Upper lobe of left lung (tissue), 4 donors: Measurements from ENCODE around the gene CYBA.

Experiments used
- CTCF ChIP-seq, 6 experiments: fragments of 450-650 bp in 4 of 6; fragments of 200-600 bp in 2 of 6; sonication (generic) in 2 of 6; IDR thresholded peaks; one replicate each; pipeline ENCODE4 v1.5.1; 2016 to 2019; ENCODE audit warnings: antibody characterized with exemption in 6 of 6
- EP300 ChIP-seq, 4 donors: sonication (generic); formaldehyde crosslinking; IDR thresholded peaks; one replicate each; pipeline ENCODE4 v1.5.1; 2017; ENCODE audit warnings: antibody characterized with exemption in 4 of 4, control low read depth in 2 of 4
- POLR2A ChIP-seq, 4 donors: fragments of 450-650 bp; IDR thresholded peaks; one replicate each; pipeline ENCODE4 v1.5.1; 2016 to 2017; ENCODE audit warnings: antibody characterized with exemption in 4 of 4, mild to moderate bottlenecking in 2 of 4

- no peak for TF ChIP-seq EP300 (IDR thresholded peaks at IDR 0.05)
- no peak for TF ChIP-seq CTCF (IDR thresholded peaks at IDR 0.05)
- no peak for TF ChIP-seq POLR2A (IDR thresholded peaks at IDR 0.05)
Observed at GRCh38 chr16:88624481-88624880, 26.4 kb downstream of the CYBA start.
